Spleen (tissue), 11 donors: ENCODE data around the gene RIMBP2. TPM values are rescaled to one million over a fixed set of nuclear protein-coding genes. Genes with fewer than 3 reads are reported as not detected.

Experiments used
- DNase-seq: peaks from one replicate; pipeline ENCODE4 v3.0.0-alpha.2; 2020
- H3K27ac ChIP-seq, 8 donors: fragments of 200-600 bp; sonication (generic) in 7 of 8; 1 replicate in 4 of 8; 2 replicates in 4 of 8; pipeline versions ENCODE4 v1.5.0 to v1.8.0; 2016 to 2021; ENCODE audit warnings: inconsistent platforms in 4 of 8, mild to moderate bottlenecking in 4 of 8, moderate library complexity in 1 of 8
- H3K27me3 ChIP-seq, 7 donors: fragments of 200-600 bp; sonication (generic) in 6 of 7; replicated peaks in 1 of 7; 1 replicate in 4 of 7; 2 replicates in 3 of 7; pipeline versions ENCODE4 v1.5.0 to v1.8.0; 2016 to 2021; ENCODE audit warnings: inconsistent platforms in 3 of 7, mild to moderate bottlenecking in 1 of 7
- H3K36me3 ChIP-seq, 6 donors: fragments of 200-600 bp; sonication (generic) in 5 of 6; 1 replicate in 4 of 6; 2 replicates in 2 of 6; pipeline versions ENCODE4 v1.5.0 to v1.8.0; 2016 to 2021; ENCODE audit warnings: inconsistent platforms in 2 of 6
- H3K4me1 ChIP-seq, 6 donors: fragments of 200-600 bp; sonication (generic) in 5 of 6; 1 replicate in 3 of 6; 2 replicates in 3 of 6; pipeline versions ENCODE4 v1.5.0 to v1.8.0; 2016 to 2021; ENCODE audit warnings: inconsistent platforms in 3 of 6
- H3K4me3 ChIP-seq, 8 donors: fragments of 200-600 bp; sonication (generic) in 7 of 8; 1 replicate in 4 of 8; 2 replicates in 4 of 8; pipeline versions ENCODE4 v1.5.0 to v1.8.0; 2016 to 2021; ENCODE audit warnings: inconsistent platforms in 4 of 8, mild to moderate bottlenecking in 4 of 8, moderate library complexity in 2 of 8
- H3K9me3 ChIP-seq, 8 donors: fragments of 200-600 bp; sonication (generic) in 7 of 8; 1 replicate in 4 of 8; 2 replicates in 4 of 8; pipeline versions ENCODE4 v1.5.0 to v1.8.0; 2016 to 2021; ENCODE audit warnings: inconsistent platforms in 4 of 8
- POLR2A ChIP-seq, 3 donors: fragments of 450-650 bp; IDR thresholded peaks; one replicate each; pipeline ENCODE4 v1.5.1; 2017; ENCODE audit warnings: antibody characterized with exemption in 3 of 3, mild to moderate bottlenecking in 1 of 3
- POLR2AphosphoS5 ChIP-seq, 3 donors: sonication (generic); formaldehyde crosslinking; IDR thresholded peaks; one replicate each; pipeline ENCODE4 v1.5.1; 2017; ENCODE audit warnings: antibody characterized with exemption in 3 of 3
- WGBS, 5 donors: extraction: QIAGEN DNeasy Blood & Tissue Kit in 3 of 5; methylation state at CpG; one replicate each; pipeline versions ENCODE4 v1.1.5 to v1.1.7; 2013 to 2018; 5-methylcytosine and 5-hydroxymethylcytosine counted together
- intact Hi-C: fragments of 100-400 bp; cut with DNase I; formaldehyde crosslinking; loops from one replicate; pipeline ENCODE4 v1.15.0; 2023; ENCODE audit warnings: low total_unique reads
- polyA plus RNA-seq, 3 donors: library from polyadenylated mRNA; stranded (reverse); fragments of 200-250 nt; gene quantifications; one replicate each; pipeline ENCODE4 v1.2.1, GENCODE V29; 2013
- total RNA-seq, 7 donors: library from RNA; depleted of rRNA in 3 of 7; stranded (reverse); fragments of >200 nt in 3 of 7; fragmentation: NEBNext Ultra II Directional in 4 of 7; extraction: Animal tissue kit (Norgen Biotek cat#: 25700) in 4 of 7; gene quantifications; one replicate each; pipeline versions ENCODE4 v1.1.0 to v1.2.1, GENCODE V29; 2016 to 2021
- TF ChIP-seq, protein P1 (sequence below), 11 experiments: fragments of 200-600 bp in 7 of 11; fragments of 450-650 bp in 4 of 11; sonication (generic) in 4 of 11; IDR thresholded peaks in 8 of 11; conservative IDR thresholded peaks in 3 of 11; 1 replicate in 7 of 11; 2 replicates in 4 of 11; pipeline versions ENCODE4 v1.4.0 to v1.8.0; 2016 to 2021; ENCODE audit warnings: antibody characterized with exemption in 11 of 11, inconsistent platforms in 4 of 11, mild to moderate bottlenecking in 1 of 11
- donor health status: healthy with polysubstance abuse.
- donor health status: DM: no; HTN: no; CAD: no; lungs with moderate emphysema.
- donor health status: DM: no; HTN: no; CAD: no.
- donor health status: Bipolar disorder and iron deficiency.
- donor health status: healthy.
- donor health status: DM: no; HTN: no; CAD: no.
- donor health status: DM: yes; HTN: yes; CAD: no.

The RIMBP2 gene
- total and polyA plus RNA-seq, 10 donors = 0.05 to 5.2 (median 0.95) TPM

- WGBS, 5 donors = 67 to 77% (median 74%) methylated on average over 14 of the region's 14 CpGs
- Histone ChIP-seq H3K36me3 (no peaks in the 10 kb centered on the region), H3K9me3 (no peaks in the 10 kb centered on the region), H3K27ac (no peak overlapping the region), H3K27me3 (no peaks in the 10 kb centered on the region), H3K4me1 (no peaks in the 10 kb centered on the region), H3K4me3 (no peak overlapping the region)
- intact Hi-C loops = no loop called here
- TF ChIP-seq, protein P1, sequence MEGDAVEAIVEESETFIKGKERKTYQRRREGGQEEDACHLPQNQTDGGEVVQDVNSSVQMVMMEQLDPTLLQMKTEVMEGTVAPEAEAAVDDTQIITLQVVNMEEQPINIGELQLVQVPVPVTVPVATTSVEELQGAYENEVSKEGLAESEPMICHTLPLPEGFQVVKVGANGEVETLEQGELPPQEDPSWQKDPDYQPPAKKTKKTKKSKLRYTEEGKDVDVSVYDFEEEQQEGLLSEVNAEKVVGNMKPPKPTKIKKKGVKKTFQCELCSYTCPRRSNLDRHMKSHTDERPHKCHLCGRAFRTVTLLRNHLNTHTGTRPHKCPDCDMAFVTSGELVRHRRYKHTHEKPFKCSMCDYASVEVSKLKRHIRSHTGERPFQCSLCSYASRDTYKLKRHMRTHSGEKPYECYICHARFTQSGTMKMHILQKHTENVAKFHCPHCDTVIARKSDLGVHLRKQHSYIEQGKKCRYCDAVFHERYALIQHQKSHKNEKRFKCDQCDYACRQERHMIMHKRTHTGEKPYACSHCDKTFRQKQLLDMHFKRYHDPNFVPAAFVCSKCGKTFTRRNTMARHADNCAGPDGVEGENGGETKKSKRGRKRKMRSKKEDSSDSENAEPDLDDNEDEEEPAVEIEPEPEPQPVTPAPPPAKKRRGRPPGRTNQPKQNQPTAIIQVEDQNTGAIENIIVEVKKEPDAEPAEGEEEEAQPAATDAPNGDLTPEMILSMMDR (IDR thresholded peaks at IDR 0.05 in 8 of 11, conservative IDR thresholded peaks at IDR 0.05 in 3 of 11) = no peak
- TF ChIP-seq POLR2AphosphoS5 (IDR thresholded peaks at IDR 0.05) (no peak), POLR2A (IDR thresholded peaks at IDR 0.05) (no peak)
- no peak for DNase-seq
These were observed 15.4 kb downstream of the RIMBP2 start for GRCh38 chr12:130700492-130701401.

- intact Hi-C loops = no loop called here
- Histone ChIP-seq H3K36me3 (no peaks in the 10 kb centered on the region), H3K27ac (no peak overlapping the region), H3K9me3 (no peaks in the 10 kb centered on the region), H3K27me3 (peaks cover 0 to 10% (median 0%) of the 10 kb centered on the region in 7 donors), H3K4me3 (no peak overlapping the region), H3K4me1 (no peaks in the 10 kb centered on the region)
- peak; percentile 39 for DNase-seq
- no peak for TF ChIP-seq POLR2AphosphoS5 (IDR thresholded peaks at IDR 0.05)
- 89 to 94% (median 92%) methylated on average over 8 of the region's 8 CpGs for WGBS, 5 donors
These were observed 18.0 kb downstream of the RIMBP2 start for GRCh38 chr12:130698106-130698505.

DNA sequence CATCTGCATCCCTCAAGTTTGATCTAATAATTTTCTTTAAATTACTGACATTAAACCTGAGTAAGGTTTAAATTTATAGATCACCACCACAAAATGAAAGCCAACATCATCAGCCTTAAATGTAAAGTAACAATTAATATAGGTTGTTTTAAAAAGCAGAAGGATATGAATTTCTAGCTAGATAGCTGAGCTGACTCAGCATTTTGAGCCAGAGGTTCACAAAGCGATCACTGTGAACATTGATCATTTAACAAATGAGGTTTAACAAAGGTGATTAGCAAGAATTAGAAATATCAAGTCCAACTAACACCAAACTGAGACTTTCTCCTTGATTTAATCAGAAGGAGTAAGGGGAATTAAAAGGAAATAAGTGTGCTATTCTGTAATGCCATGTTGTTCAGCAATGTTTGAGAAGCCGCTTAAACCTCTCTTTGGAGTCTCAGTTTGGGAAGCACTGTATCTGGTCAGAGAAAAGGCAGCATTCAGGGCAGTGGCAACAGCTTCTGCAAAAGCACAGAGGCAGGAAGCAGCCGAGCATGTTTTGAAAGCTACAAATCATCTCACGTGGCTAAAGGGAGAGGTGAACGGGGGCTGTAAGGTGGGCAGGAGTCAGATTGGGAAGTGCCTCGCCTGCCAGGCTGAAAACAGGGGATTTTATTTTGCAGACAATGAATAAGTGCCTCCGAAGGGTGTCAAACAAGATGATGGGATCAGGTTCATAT lies 19.6 kb downstream of the RIMBP2 start:
- 20 to 38% (median 26%) methylated on average over 7 of the region's 7 CpGs for WGBS, 5 donors
- Histone ChIP-seq H3K9me3 (no peaks in the 10 kb centered on the region), H3K27me3 (peaks cover 0 to 14% (median 0%) of the 10 kb centered on the region in 7 donors), H3K4me1 (no peaks in the 10 kb centered on the region), H3K27ac (no peak overlapping the region), H3K4me3 (no peak overlapping the region), H3K36me3 (no peaks in the 10 kb centered on the region)
- intact Hi-C loops = no loop called here
- DNase-seq = no peak
- TF ChIP-seq, protein P1 (IDR thresholded peaks at IDR 0.05 in 8 of 11, conservative IDR thresholded peaks at IDR 0.05 in 3 of 11) = no peak
- no peak for TF ChIP-seq POLR2AphosphoS5 (IDR thresholded peaks at IDR 0.05)
- no peak for TF ChIP-seq POLR2A (IDR thresholded peaks at IDR 0.05)

GRCh38 chr12:130695061-130695460 lies 21.0 kb downstream of the RIMBP2 start:
- no peaks in the 10 kb centered on the region for H3K36me3 ChIP-seq
- H3K27me3 ChIP-seq = peaks cover 0 to 14% (median 0%) of the 10 kb centered on the region in 7 donors
- H3K27ac ChIP-seq = no peak overlapping the region
- H3K4me3 ChIP-seq = no peak overlapping the region
- no peaks in the 10 kb centered on the region for H3K4me1 ChIP-seq
- no peak for TF ChIP-seq POLR2A (IDR thresholded peaks at IDR 0.05)
- no peak for TF ChIP-seq POLR2AphosphoS5 (IDR thresholded peaks at IDR 0.05)
- TF ChIP-seq, protein P1 (IDR thresholded peaks at IDR 0.05 in 8 of 11, conservative IDR thresholded peaks at IDR 0.05 in 3 of 11) = no peak
- WGBS, 5 donors = 42 to 69% (median 54%) methylated on average over 6 of the region's 6 CpGs
- H3K9me3 ChIP-seq = no peaks in the 10 kb centered on the region
- DNase-seq = no peak
- intact Hi-C loops = no loop called here
